ENCODE results near the gene TM7SF3.
"Not testable (repeated sequence)": the region's sequence is repeated elsewhere in the genome, so short reads cannot be mapped to it uniquely, and the experiment has no call there.

Gene TM7SF3

GRCh38 chr12:26978801-26979200 is 35.4 kb downstream of the TM7SF3 start:
- no peak for DNase-seq

GRCh38 chr12:26976687-26977086 is 37.5 kb downstream of the TM7SF3 start:
- DNase-seq = no peak

GRCh38 chr12:26971963-26972362 is 42.2 kb downstream of the TM7SF3 start:
- peak in 4 of 5 experiments; percentile 34 to 80 (median 52) for DNase-seq

GRCh38 chr12:26970136-26970535 is 44.0 kb downstream of the TM7SF3 start:
- DNase-seq = no peak

- no peak for DNase-seq
Observed at GRCh38 chr12:26966842-26967241, 47.3 kb downstream of the TM7SF3 start.

- DNase-seq = no peak
Observed at GRCh38 chr12:26963413-26963812, 50.8 kb downstream of the TM7SF3 start.

- DNase-seq = no peak
Observed at GRCh38 chr12:26961803-26962202, 52.4 kb downstream of the TM7SF3 start.

GRCh38 chr12:26961391-26961790 is 52.8 kb downstream of the TM7SF3 start:
- DNase-seq = not testable (repeated sequence)

GRCh38 chr12:26954027-26954426 is 60.2 kb downstream of the TM7SF3 start:
- peak in 1 of 5 experiments; percentile 29 for DNase-seq

- DNase-seq = no peak
Observed at GRCh38 chr12:26953447-26953846, 60.7 kb downstream of the TM7SF3 start.

- no peak for DNase-seq
Observed at GRCh38 chr12:26948309-26948708, 65.9 kb downstream of the TM7SF3 start.

- peak in 1 of 5 experiments; percentile 56 for DNase-seq
Observed at GRCh38 chr12:26941215-26941594, 73.0 kb downstream of the TM7SF3 start.

GRCh38 chr12:26940516-26941214 is 73.5 kb downstream of the TM7SF3 start:
- peak in 2 of 5 experiments; percentile 31 to 62 for DNase-seq

- DNase-seq = peak in 1 of 5 experiments; percentile 39
Observed at GRCh38 chr12:26939953-26940352, 74.2 kb downstream of the TM7SF3 start.

GRCh38 chr12:26939192-26939832 is 74.9 kb downstream of the TM7SF3 start:
- DNase-seq = peak in 1 of 5 experiments; percentile 29

GRCh38 chr12:26938701-26939062 is 75.5 kb downstream of the TM7SF3 start:
- DNase-seq = peak in 2 of 5 experiments; percentile 13 to 38

GRCh38 chr12:26937863-26938700 is 76.1 kb downstream of the TM7SF3 start, which contains the start of the genes FGFR1OP2 and INTS13:
Gene FGFR1OP2, plus strand, starts transcription at chr12:26938470. Its CDS starts 15,689 bp downstream, at chr12:26954159.
Gene INTS13, minus strand, starts transcription at chr12:26937981. Its CDS starts 1,178 bp downstream, at chr12:26936803.
- DNase-seq = peak; percentile 83 to 98 (median 95)

GRCh38 chr12:26937443-26937862 is 76.7 kb downstream of the TM7SF3 start:
- no peak for DNase-seq

- peak in 2 of 5 experiments; percentile 37 to 48 for DNase-seq
Observed at GRCh38 chr12:26936559-26937442, 77.4 kb downstream of the TM7SF3 start.

- DNase-seq = peak in 1 of 5 experiments; percentile 65
Observed at GRCh38 chr12:26935636-26936378, 78.4 kb downstream of the TM7SF3 start.

GRCh38 chr12:26929590-26929989 is 84.6 kb downstream of the TM7SF3 start:
- DNase-seq = no peak
